Activated CD8-positive, alpha-beta memory T cell treated with anti-CD3 and anti-CD28 coated beads, Interleukin-2, amount 50 U/mL, for 24 hours (primary cell): ENCODE measurements around the gene VWA8.

Experiments used
- DNase-seq: peaks from one replicate; pipeline ENCODE4 v3.0.0-alpha.2; 2020; ENCODE audit errors: extremely low read depth

VWA8 gene

GRCh38 chr13:41802684-41803444, 158.0 kb downstream of the VWA8 start:
- DNase-seq: no peak

GRCh38 chr13:41802043-41802683, 158.7 kb downstream of the VWA8 start:
- no peak for DNase-seq

GRCh38 chr13:41791056-41791455, 169.9 kb downstream of the VWA8 start:
- DNase-seq: no peak

- DNase-seq: no peak
These were observed 172.4 kb downstream of the VWA8 start for GRCh38 chr13:41788552-41788951.

GRCh38 chr13:41785402-41786172, 175.3 kb downstream of the VWA8 start:
- no peak for DNase-seq

GRCh38 chr13:41782086-41782485, 178.8 kb downstream of the VWA8 start:
- no peak for DNase-seq

- no peak for DNase-seq
These were observed 179.9 kb downstream of the VWA8 start for GRCh38 chr13:41780715-41781706.

- no peak for DNase-seq
These were observed 185.7 kb downstream of the VWA8 start for GRCh38 chr13:41775251-41775650.

GRCh38 chr13:41774605-41775218, 186.2 kb downstream of the VWA8 start:
- no peak for DNase-seq

GRCh38 chr13:41767801-41768200, 193.1 kb downstream of the VWA8 start:
- DNase-seq: no peak

- no peak for DNase-seq
These were observed 194.5 kb downstream of the VWA8 start for GRCh38 chr13:41766439-41766838.

GRCh38 chr13:41765813-41766212, 195.1 kb downstream of the VWA8 start:
- DNase-seq: no peak

GRCh38 chr13:41765020-41765419, 195.9 kb downstream of the VWA8 start:
- no peak for DNase-seq

- no peak for DNase-seq
These were observed 196.4 kb downstream of the VWA8 start for GRCh38 chr13:41764558-41764957.

- DNase-seq: no peak
These were observed 197.1 kb downstream of the VWA8 start for GRCh38 chr13:41763782-41764181.

- DNase-seq: no peak
These were observed 198.1 kb downstream of the VWA8 start for GRCh38 chr13:41762796-41763195.

- no peak for DNase-seq
These were observed 204.6 kb downstream of the VWA8 start for GRCh38 chr13:41756198-41756880.

GRCh38 chr13:41751734-41752445, 209.0 kb downstream of the VWA8 start:
- no peak for DNase-seq

- no peak for DNase-seq
These were observed 209.6 kb downstream of the VWA8 start for GRCh38 chr13:41751277-41751676.

GRCh38 chr13:41746259-41746658, 214.7 kb downstream of the VWA8 start:
- no peak for DNase-seq
